ENCODE results near the gene ATP8B4.

DNA sequence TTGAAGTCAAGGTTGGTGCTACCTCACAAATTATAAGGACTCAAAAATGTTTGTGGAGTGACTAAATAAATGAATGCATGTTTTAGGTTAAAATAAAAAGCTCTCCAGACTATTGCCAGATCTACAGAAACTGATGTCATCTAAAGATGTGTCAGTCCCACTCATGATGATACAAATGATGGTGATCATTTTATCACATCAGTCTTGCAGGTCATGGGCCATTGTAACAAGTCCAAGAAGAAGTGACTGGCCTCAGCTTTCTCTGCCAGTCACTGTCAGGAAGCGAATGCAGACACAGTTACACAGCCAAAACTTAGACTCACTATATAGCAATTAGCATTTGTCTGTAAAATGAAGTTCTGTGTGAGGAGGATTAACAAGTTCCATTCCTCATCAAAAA is 18.5 kb downstream of the ATP8B4 start:
- TF ChIP-seq POLR2A (IDR thresholded peaks at IDR 0.05) (no peak), CTCF (IDR thresholded peaks at IDR 0.05) (no peak), EP300 (IDR thresholded peaks at IDR 0.05) (no peak)
